Esophagus (tissue), 2 donors: ENCODE data around the gene CACNA1I. TPM values are rescaled to one million over a fixed set of nuclear protein-coding genes. Genes with fewer than 3 reads are reported as not detected.

ENCODE experiments used
- H3K27ac ChIP-seq, 2 donors: one replicate each; pipeline ENCODE4 v1.5.1; 2013; ENCODE audit warnings: low read depth in 2 of 2, mild to moderate bottlenecking in 2 of 2, inconsistent platforms in 1 of 2, low read length in 1 of 2, moderate library complexity in 1 of 2
- H3K27me3 ChIP-seq, 2 donors: one replicate each; pipeline ENCODE4 v1.6.1; 2013; ENCODE audit warnings: low read length in 2 of 2, control low read depth in 1 of 2, mild to moderate bottlenecking in 1 of 2; ENCODE audit not compliant: insufficient read depth in 2 of 2, control insufficient read depth in 1 of 2
- H3K36me3 ChIP-seq, 2 donors: one replicate each; pipeline ENCODE4 v1.6.1; 2013; ENCODE audit warnings: low read length in 1 of 2; ENCODE audit not compliant: control insufficient read depth in 2 of 2, insufficient read depth in 2 of 2
- H3K4me1 ChIP-seq, 2 donors: one replicate each; pipeline ENCODE4 v1.6.1; 2013; ENCODE audit warnings: low read length in 1 of 2; ENCODE audit not compliant: control insufficient read depth in 2 of 2, insufficient read depth in 2 of 2
- H3K4me3 ChIP-seq, 2 donors: one replicate each; pipeline ENCODE4 v1.5.1; 2013; ENCODE audit warnings: low read length in 2 of 2, mild to moderate bottlenecking in 2 of 2, low read depth in 1 of 2, moderate library complexity in 1 of 2
- H3K9me3 ChIP-seq, 2 donors: one replicate each; pipeline ENCODE4 v1.6.1; 2013; ENCODE audit warnings: mild to moderate bottlenecking in 2 of 2, low read depth in 1 of 2, low read length in 1 of 2, moderate library complexity in 1 of 2; ENCODE audit not compliant: control insufficient read depth in 2 of 2, insufficient read depth in 1 of 2
- whole genome bisulfite sequencing, 2 donors: extraction: QIAGEN DNeasy Blood & Tissue Kit; methylation state at CpG; one replicate each; pipeline ENCODE4 v1.1.7; 2013; 5-methylcytosine and 5-hydroxymethylcytosine counted together
- polyA plus RNA-seq, 2 donors: library from polyadenylated mRNA; stranded (reverse); fragments of 200-250 nt; gene quantifications; one replicate each; pipeline ENCODE4 v1.2.3, GENCODE V29; 2013
- donor health status: healthy with polysubstance abuse.
- donor health status: Bipolar disorder and iron deficiency.

The CACNA1I gene
- polyA plus RNA-seq, 2 donors, result 0.09 to 0.37 TPM

DNA sequence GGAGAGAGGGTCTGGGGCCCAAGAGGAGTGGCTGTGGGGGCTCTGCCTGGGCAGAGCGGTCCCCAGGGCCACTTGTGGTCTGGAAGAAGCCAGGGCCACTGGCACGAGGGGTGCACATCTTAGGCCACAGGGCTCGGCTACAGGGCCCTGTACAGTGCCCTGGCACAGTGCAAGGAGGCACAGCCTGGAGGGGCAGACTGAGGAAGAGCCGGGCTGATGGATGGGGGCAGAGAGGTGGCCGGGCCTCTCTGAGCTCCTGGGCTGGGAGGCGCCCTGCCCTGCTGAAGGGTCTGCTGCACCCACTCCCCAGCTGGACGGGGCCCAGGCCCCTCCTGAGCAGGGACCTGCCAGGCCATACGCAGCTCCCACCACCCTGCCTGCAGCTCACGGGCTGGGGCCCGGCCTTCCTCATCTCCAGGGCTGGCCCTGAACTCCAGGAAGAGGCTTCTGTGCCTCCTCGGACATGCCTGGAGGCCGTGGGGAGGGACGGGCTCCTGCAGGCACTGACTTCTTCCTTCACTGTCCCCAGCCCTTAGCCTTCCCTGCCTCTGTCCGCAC is 123.5 kb downstream of the CACNA1I start:
- 63 to 65% methylated on average over 12 to 14 of the region's 14 CpGs for WGBS, 2 donors
- H3K4me3 ChIP-seq, result no peak overlapping the region

DNA sequence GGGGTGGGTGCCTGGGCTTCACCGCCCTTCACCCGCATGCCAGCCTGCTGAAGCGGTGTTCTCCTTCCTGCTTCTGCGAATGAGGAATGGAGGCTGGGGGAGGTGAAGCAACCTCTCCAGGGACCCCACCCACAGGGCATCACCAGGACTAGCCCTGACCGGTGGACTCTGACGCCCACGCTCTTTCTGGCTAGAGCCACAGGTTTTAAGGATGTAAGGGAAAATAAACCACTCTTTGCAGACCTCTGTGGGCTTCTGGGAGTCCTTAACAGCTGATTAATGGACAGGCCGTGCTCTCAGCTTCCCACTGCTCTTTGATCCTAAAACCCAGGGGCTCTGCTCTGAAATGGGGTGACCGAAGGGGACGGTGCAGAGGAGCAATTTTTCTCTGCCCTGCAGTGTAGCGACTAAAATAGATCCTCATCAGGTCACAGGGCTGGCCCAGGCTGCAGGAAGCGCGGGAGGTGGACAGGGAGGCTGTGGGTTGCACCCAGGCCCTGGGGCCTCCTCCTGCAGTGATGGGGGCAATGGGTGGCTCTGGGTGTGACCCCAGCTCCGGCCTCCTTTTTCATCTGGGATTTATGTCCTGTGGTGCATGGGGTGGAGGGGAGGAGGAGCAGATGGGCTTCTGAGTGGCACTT is 127.4 kb downstream of the CACNA1I start:
- 78 to 80% methylated on average over 13 to 14 of the region's 14 CpGs for WGBS, 2 donors
- H3K27ac ChIP-seq, result no peak overlapping the region
- H3K9me3 ChIP-seq, result no peaks in the 10 kb centered on the region
- no peaks in the 10 kb centered on the region for H3K36me3 ChIP-seq
- no peaks in the 10 kb centered on the region for H3K4me1 ChIP-seq
- no peak overlapping the region for H3K4me3 ChIP-seq
- no peaks in the 10 kb centered on the region for H3K27me3 ChIP-seq

More for the DNA sequence above, 123.5 kb downstream of the CACNA1I start:
- Histone ChIP-seq H3K4me1 (peaks cover 2 to 3% of the 10 kb centered on the region in 2 donors), H3K27me3 (no peaks in the 10 kb centered on the region), H3K36me3 (no peaks in the 10 kb centered on the region), H3K9me3 (no peaks in the 10 kb centered on the region), H3K27ac (no peak overlapping the region)

- H3K9me3 ChIP-seq, result no peaks in the 10 kb centered on the region
- no peak overlapping the region for H3K4me3 ChIP-seq
- no peak overlapping the region for H3K27ac ChIP-seq
- no peaks in the 10 kb centered on the region for H3K36me3 ChIP-seq
- 81 to 89% methylated on average over 19 of the region's 19 CpGs for WGBS, 2 donors
- H3K4me1 ChIP-seq, result peaks cover 3 to 11% of the 10 kb centered on the region in 2 donors
- no peaks in the 10 kb centered on the region for H3K27me3 ChIP-seq
Measured at GRCh38 chr22:39699631-39700360, 129.2 kb downstream of the CACNA1I start.

- H3K4me1 ChIP-seq, result peaks cover 3 to 11% of the 10 kb centered on the region in 2 donors
- H3K4me3 ChIP-seq, result no peak overlapping the region
- no peaks in the 10 kb centered on the region for H3K36me3 ChIP-seq
- no peak overlapping the region for H3K27ac ChIP-seq
- WGBS, 2 donors, result 71 to 76% methylated on average over 7 of the region's 7 CpGs
- H3K27me3 ChIP-seq, result no peaks in the 10 kb centered on the region
- H3K9me3 ChIP-seq, result no peaks in the 10 kb centered on the region
Measured at GRCh38 chr22:39700565-39700964, 130.0 kb downstream of the CACNA1I start.

- WGBS, 2 donors, result 57 to 62% methylated on average over 8 of the region's 8 CpGs
- Histone ChIP-seq H3K27me3 (no peaks in the 10 kb centered on the region), H3K9me3 (no peaks in the 10 kb centered on the region), H3K27ac (no peak overlapping the region), H3K4me1 (peaks cover 3 to 11% of the 10 kb centered on the region in 2 donors), H3K36me3 (no peaks in the 10 kb centered on the region), H3K4me3 (no peak overlapping the region)
Measured at GRCh38 chr22:39703091-39703490, 132.5 kb downstream of the CACNA1I start.

- Histone ChIP-seq H3K36me3 (no peaks in the 10 kb centered on the region), H3K9me3 (no peaks in the 10 kb centered on the region)
- 26 to 42% methylated on average over 17 of the region's 17 CpGs for WGBS, 2 donors
Measured at GRCh38 chr22:39703928-39704639, 133.5 kb downstream of the CACNA1I start.

GRCh38 chr22:39705386-39705785 is 134.8 kb downstream of the CACNA1I start:
- no peaks in the 10 kb centered on the region for H3K9me3 ChIP-seq
- no peaks in the 10 kb centered on the region for H3K36me3 ChIP-seq
- H3K4me3 ChIP-seq, result no peak overlapping the region
- H3K27me3 ChIP-seq, result no peaks in the 10 kb centered on the region
- peaks cover 3 to 11% of the 10 kb centered on the region in 2 donors for H3K4me1 ChIP-seq
- WGBS, 2 donors, result 84 to 86% methylated on average over 12 of the region's 12 CpGs
- H3K27ac ChIP-seq, result no peak overlapping the region

More at GRCh38 chr22:39703928-39704639, 133.5 kb downstream of the CACNA1I start:
- H3K4me1 ChIP-seq, result peaks cover 3 to 11% of the 10 kb centered on the region in 2 donors
- H3K27ac ChIP-seq, result no peak overlapping the region
- H3K4me3 ChIP-seq, result no peak overlapping the region
- H3K27me3 ChIP-seq, result no peaks in the 10 kb centered on the region

DNA sequence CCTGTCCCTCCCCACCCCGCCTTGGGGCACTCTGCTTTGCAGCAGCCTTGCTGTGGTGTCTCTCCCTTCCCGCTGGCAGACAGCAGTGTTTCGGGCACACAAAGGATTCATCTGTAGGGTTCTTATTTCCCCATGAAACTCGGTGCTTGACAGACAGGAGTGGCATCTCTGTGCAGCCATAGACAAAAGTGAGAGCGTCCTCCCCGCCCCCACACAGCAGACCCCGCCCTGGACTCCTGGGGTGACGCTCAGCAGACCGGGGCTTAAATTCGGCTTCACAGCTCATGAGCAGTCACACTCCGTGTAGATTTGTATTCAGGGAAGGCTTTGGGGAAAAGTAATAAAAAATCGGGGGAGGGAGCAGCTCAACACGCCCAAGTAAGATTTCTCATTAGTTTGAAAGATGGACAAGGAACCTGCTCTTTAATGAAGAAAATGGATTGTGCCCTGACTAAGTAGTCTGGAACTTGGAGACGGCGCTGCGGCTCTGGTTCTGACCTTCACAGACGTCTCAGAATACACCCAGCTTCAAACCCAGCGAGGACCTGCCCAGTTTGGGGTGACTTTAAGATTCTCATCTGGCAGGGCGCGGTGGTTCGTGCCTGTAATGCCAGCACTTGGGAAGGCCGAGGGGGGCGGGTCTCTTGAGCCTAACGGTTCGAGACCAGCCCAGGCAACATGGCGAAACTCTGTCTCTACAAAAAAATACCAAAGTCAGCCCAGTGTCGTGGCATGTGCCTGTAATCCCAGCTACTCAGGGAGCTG is 136.0 kb downstream of the CACNA1I start:
- Histone ChIP-seq H3K36me3 (no peaks in the 10 kb centered on the region), H3K27me3 (no peaks in the 10 kb centered on the region), H3K4me1 (peaks cover 3 to 11% of the 10 kb centered on the region in 2 donors), H3K9me3 (no peaks in the 10 kb centered on the region), H3K4me3 (no peak overlapping the region), H3K27ac (no peak overlapping the region)
- 64 to 73% methylated on average over 27 of the region's 27 CpGs for WGBS, 2 donors

- H3K36me3 ChIP-seq, result no peaks in the 10 kb centered on the region
- no peak overlapping the region for H3K4me3 ChIP-seq
- no peak overlapping the region for H3K27ac ChIP-seq
- H3K4me1 ChIP-seq, result peaks cover 3 to 11% of the 10 kb centered on the region in 2 donors
- no peaks in the 10 kb centered on the region for H3K9me3 ChIP-seq
- 93 to 96% methylated on average over 5 of the region's 5 CpGs for WGBS, 2 donors
- no peaks in the 10 kb centered on the region for H3K27me3 ChIP-seq
Measured at GRCh38 chr22:39707351-39707750, 136.8 kb downstream of the CACNA1I start.
